IgD-negative memory B cell (primary cell): ENCODE data around the gene TCEAL9. TPM values are rescaled to one million over a fixed set of nuclear protein-coding genes. Genes with fewer than 3 reads are reported as not detected.
"Not testable (repeated sequence)": the region's sequence is repeated elsewhere in the genome, so short reads cannot be mapped to it uniquely, and the experiment has no call there.

Source experiments
- H3K27ac Mint-ChIP-seq, 3 donors: one replicate each; pipeline ENCODE4 v1.8.0; 2020 to 2022; ENCODE audit warnings: mild to moderate bottlenecking in 3 of 3, mixed read lengths in 3 of 3, moderate library complexity in 1 of 3
- H3K27me3 Mint-ChIP-seq: one replicate; pipeline ENCODE4 v1.8.0; 2021; ENCODE audit warnings: mixed read lengths
- H3K36me3 Mint-ChIP-seq: one replicate; pipeline ENCODE4 v1.8.0; 2020; ENCODE audit warnings: mild to moderate bottlenecking, mixed read lengths
- H3K4me1 Mint-ChIP-seq, 3 donors: one replicate each; pipeline ENCODE4 v1.8.0; 2020 to 2022; ENCODE audit warnings: mixed read lengths in 3 of 3, mild to moderate bottlenecking in 1 of 3
- H3K4me3 Mint-ChIP-seq, 4 donors: one replicate each; pipeline ENCODE4 v1.8.0; 2020 to 2022; ENCODE audit warnings: mild to moderate bottlenecking in 4 of 4, mixed read lengths in 4 of 4, moderate library complexity in 3 of 4
- H3K9me3 Mint-ChIP-seq, 3 donors: one replicate each; pipeline ENCODE4 v1.8.0; 2020 to 2021; ENCODE audit warnings: mixed read lengths in 3 of 3, mild to moderate bottlenecking in 1 of 3
- polyA plus RNA-seq: library from polyadenylated mRNA; unstranded; fragments of 300-500 nt; fragmentation: Illumina TruSeq; gene quantifications from one replicate; pipeline ENCODE4 v1.2.3, GENCODE V29; 2021

Gene TCEAL9
- polyA plus RNA-seq, 1 donor from 2014 or later, result 1.3 TPM

GRCh38 chrX:103360916-103361315, 4.6 kb downstream of the TCEAL9 start:
- H3K9me3 Mint-ChIP-seq, result no peaks in the 10 kb centered on the region
- no peak overlapping the region for H3K4me3 Mint-ChIP-seq
- H3K27ac Mint-ChIP-seq, result no peak overlapping the region
- H3K4me1 Mint-ChIP-seq, result peaks cover 0 to 4% (median 0%) of the 10 kb centered on the region in 3 donors
- no peaks in the 10 kb centered on the region for H3K36me3 Mint-ChIP-seq
- peaks cover 4% of the 10 kb centered on the region for H3K27me3 Mint-ChIP-seq

- Mint-ChIP-seq H3K4me3 (no peak overlapping the region), H3K9me3 (no peaks in the 10 kb centered on the region), H3K4me1 (peaks cover 0 to 4% (median 0%) of the 10 kb centered on the region in 3 donors), H3K27me3 (no peaks in the 10 kb centered on the region), H3K36me3 (no peaks in the 10 kb centered on the region), H3K27ac (no peak overlapping the region)
Measured at GRCh38 chrX:103361798-103362197, 5.5 kb downstream of the TCEAL9 start.

- H3K36me3 Mint-ChIP-seq, result no peaks in the 10 kb centered on the region
- no peak overlapping the region for H3K27ac Mint-ChIP-seq
- H3K9me3 Mint-ChIP-seq, result no peaks in the 10 kb centered on the region
- H3K4me1 Mint-ChIP-seq, result peaks cover 0 to 4% (median 0%) of the 10 kb centered on the region in 3 donors
- H3K4me3 Mint-ChIP-seq, result no peak overlapping the region
- no peaks in the 10 kb centered on the region for H3K27me3 Mint-ChIP-seq
Measured at GRCh38 chrX:103362474-103362873, 6.2 kb downstream of the TCEAL9 start.

- no peaks in the 10 kb centered on the region for H3K27me3 Mint-ChIP-seq
- no peak overlapping the region for H3K4me3 Mint-ChIP-seq
- H3K9me3 Mint-ChIP-seq, result no peaks in the 10 kb centered on the region
- H3K4me1 Mint-ChIP-seq, result peaks cover 0 to 4% (median 0%) of the 10 kb centered on the region in 3 donors
- no peak overlapping the region for H3K27ac Mint-ChIP-seq
- no peaks in the 10 kb centered on the region for H3K36me3 Mint-ChIP-seq
Measured at GRCh38 chrX:103363046-103363445, 6.7 kb downstream of the TCEAL9 start.

GRCh38 chrX:103367502-103367901, 11.2 kb downstream of the TCEAL9 start:
- Mint-ChIP-seq H3K9me3 (no peaks in the 10 kb centered on the region), H3K27ac (no peak overlapping the region), H3K36me3 (no peaks in the 10 kb centered on the region), H3K4me3 (no peak overlapping the region), H3K27me3 (no peaks in the 10 kb centered on the region), H3K4me1 (peaks cover 0 to 2% (median 0%) of the 10 kb centered on the region in 3 donors)

- Mint-ChIP-seq H3K27ac (no peak overlapping the region), H3K9me3 (no peaks in the 10 kb centered on the region), H3K4me3 (no peak overlapping the region), H3K36me3 (no peaks in the 10 kb centered on the region), H3K27me3 (no peaks in the 10 kb centered on the region), H3K4me1 (no peaks in the 10 kb centered on the region)
Measured at GRCh38 chrX:103369479-103369878, 13.2 kb downstream of the TCEAL9 start.

GRCh38 chrX:103372886-103373285, 16.6 kb downstream of the TCEAL9 start:
- H3K27ac Mint-ChIP-seq, result no peak overlapping the region

GRCh38 chrX:103373581-103373980, 17.3 kb downstream of the TCEAL9 start:
- Mint-ChIP-seq H3K9me3 (no peaks in the 10 kb centered on the region), H3K27ac (no peak overlapping the region), H3K4me3 (no peak overlapping the region), H3K36me3 (no peaks in the 10 kb centered on the region), H3K27me3 (peaks cover 5% of the 10 kb centered on the region), H3K4me1 (peaks cover 2 to 4% (median 2%) of the 10 kb centered on the region in 3 donors)

More at GRCh38 chrX:103372886-103373285, 16.6 kb downstream of the TCEAL9 start:
- peaks cover 2 to 4% (median 2%) of the 10 kb centered on the region in 3 donors for H3K4me1 Mint-ChIP-seq
- H3K27me3 Mint-ChIP-seq, result peaks cover 5% of the 10 kb centered on the region
- no peaks in the 10 kb centered on the region for H3K36me3 Mint-ChIP-seq
- no peak overlapping the region for H3K4me3 Mint-ChIP-seq
- H3K9me3 Mint-ChIP-seq, result no peaks in the 10 kb centered on the region

GRCh38 chrX:103376118-103376978, 20.0 kb downstream of the TCEAL9 start, which contains the start of gene BEX3:
BEX3 (plus strand) TSS chrX:103376538; CDS start chrX:103377522, 984 bp downstream.
- Mint-ChIP-seq H3K9me3 (no peaks in the 10 kb centered on the region), H3K27ac (no peak within 1 kb of the TSS), H3K4me1 (peaks cover 2 to 4% (median 2%) of the 10 kb centered on the region in 3 donors), H3K27me3 (peaks cover 5% of the 10 kb centered on the region), H3K36me3 (peaks cover 2% of the 10 kb centered on the region), H3K4me3 (peak within 1 kb of the TSS; percentile 72 to 87 (median 80))

- Mint-ChIP-seq H3K4me1 (peaks cover 2 to 4% (median 2%) of the 10 kb centered on the region in 3 donors), H3K27ac (no peak overlapping the region), H3K4me3 (peak overlapping the region; percentile 72 to 85 (median 74)), H3K9me3 (no peaks in the 10 kb centered on the region), H3K27me3 (peaks cover 5% of the 10 kb centered on the region), H3K36me3 (peaks cover 2% of the 10 kb centered on the region)
Measured at GRCh38 chrX:103376979-103377324, 20.6 kb downstream of the TCEAL9 start.

- Mint-ChIP-seq H3K27me3 (peaks cover 5% of the 10 kb centered on the region), H3K27ac (no peak overlapping the region), H3K4me3 (no peak overlapping the region), H3K4me1 (peaks cover 2 to 4% (median 2%) of the 10 kb centered on the region in 3 donors), H3K9me3 (no peaks in the 10 kb centered on the region), H3K36me3 (peaks cover 2% of the 10 kb centered on the region)
Measured at GRCh38 chrX:103378990-103379389, 22.7 kb downstream of the TCEAL9 start.

- Mint-ChIP-seq H3K27ac (no peak overlapping the region), H3K4me1 (no peaks in the 10 kb centered on the region), H3K27me3 (peaks cover 2% of the 10 kb centered on the region), H3K9me3 (no peaks in the 10 kb centered on the region), H3K4me3 (no peak overlapping the region), H3K36me3 (peaks cover 2% of the 10 kb centered on the region)
Measured at GRCh38 chrX:103382877-103383276, 26.6 kb downstream of the TCEAL9 start.

GRCh38 chrX:103384672-103385071, 28.4 kb downstream of the TCEAL9 start:
- no peak overlapping the region for H3K27ac Mint-ChIP-seq
- H3K36me3 Mint-ChIP-seq, result peaks cover 2% of the 10 kb centered on the region
- H3K4me3 Mint-ChIP-seq, result no peak overlapping the region
- H3K9me3 Mint-ChIP-seq, result no peaks in the 10 kb centered on the region
- H3K27me3 Mint-ChIP-seq, result peaks cover 7% of the 10 kb centered on the region
- H3K4me1 Mint-ChIP-seq, result no peaks in the 10 kb centered on the region

GRCh38 chrX:103385283-103385830, 29.1 kb downstream of the TCEAL9 start:
- H3K36me3 Mint-ChIP-seq, H3K4me3 Mint-ChIP-seq, H3K27ac Mint-ChIP-seq, H3K9me3 Mint-ChIP-seq, H3K4me1 Mint-ChIP-seq, H3K27me3 Mint-ChIP-seq: not testable (repeated sequence)

GRCh38 chrX:103386332-103386731, 30.0 kb downstream of the TCEAL9 start:
- no peaks in the 10 kb centered on the region for H3K36me3 Mint-ChIP-seq
- no peak overlapping the region for H3K27ac Mint-ChIP-seq
- H3K9me3 Mint-ChIP-seq, result no peaks in the 10 kb centered on the region
- H3K27me3 Mint-ChIP-seq, result peaks cover 7% of the 10 kb centered on the region
- H3K4me3 Mint-ChIP-seq, result no peak overlapping the region
- H3K4me1 Mint-ChIP-seq, result no peaks in the 10 kb centered on the region

- no peak overlapping the region for H3K4me3 Mint-ChIP-seq
- no peaks in the 10 kb centered on the region for H3K36me3 Mint-ChIP-seq
- H3K9me3 Mint-ChIP-seq, result peaks cover 0 to 2% (median 0%) of the 10 kb centered on the region in 3 donors
- peaks cover 11% of the 10 kb centered on the region for H3K27me3 Mint-ChIP-seq
- H3K4me1 Mint-ChIP-seq, result no peaks in the 10 kb centered on the region
- no peak overlapping the region for H3K27ac Mint-ChIP-seq
Measured at GRCh38 chrX:103393487-103393886, 37.2 kb downstream of the TCEAL9 start.
